Spleen (tissue), 11 donors: ENCODE data around the gene MTG2. TPM values are rescaled to one million over a fixed set of nuclear protein-coding genes. Genes with fewer than 3 reads are reported as not detected.
A peak's percentile ranks its signal among the peaks of the same experiment; 100 is the strongest.

Source experiments
- DNase-seq: peaks from one replicate; pipeline ENCODE4 v3.0.0-alpha.2; 2020
- H3K27ac ChIP-seq, 8 donors: fragments of 200-600 bp; sonication (generic) in 7 of 8; 1 replicate in 4 of 8; 2 replicates in 4 of 8; pipeline versions ENCODE4 v1.5.0 to v1.8.0; 2016 to 2021; ENCODE audit warnings: inconsistent platforms in 4 of 8, mild to moderate bottlenecking in 4 of 8, moderate library complexity in 1 of 8
- H3K27me3 ChIP-seq, 7 donors: fragments of 200-600 bp; sonication (generic) in 6 of 7; replicated peaks in 1 of 7; 1 replicate in 4 of 7; 2 replicates in 3 of 7; pipeline versions ENCODE4 v1.5.0 to v1.8.0; 2016 to 2021; ENCODE audit warnings: inconsistent platforms in 3 of 7, mild to moderate bottlenecking in 1 of 7
- H3K36me3 ChIP-seq, 6 donors: fragments of 200-600 bp; sonication (generic) in 5 of 6; 1 replicate in 4 of 6; 2 replicates in 2 of 6; pipeline versions ENCODE4 v1.5.0 to v1.8.0; 2016 to 2021; ENCODE audit warnings: inconsistent platforms in 2 of 6
- H3K4me1 ChIP-seq, 6 donors: fragments of 200-600 bp; sonication (generic) in 5 of 6; 1 replicate in 3 of 6; 2 replicates in 3 of 6; pipeline versions ENCODE4 v1.5.0 to v1.8.0; 2016 to 2021; ENCODE audit warnings: inconsistent platforms in 3 of 6
- H3K4me3 ChIP-seq, 8 donors: fragments of 200-600 bp; sonication (generic) in 7 of 8; 1 replicate in 4 of 8; 2 replicates in 4 of 8; pipeline versions ENCODE4 v1.5.0 to v1.8.0; 2016 to 2021; ENCODE audit warnings: inconsistent platforms in 4 of 8, mild to moderate bottlenecking in 4 of 8, moderate library complexity in 2 of 8
- H3K9me3 ChIP-seq, 8 donors: fragments of 200-600 bp; sonication (generic) in 7 of 8; 1 replicate in 4 of 8; 2 replicates in 4 of 8; pipeline versions ENCODE4 v1.5.0 to v1.8.0; 2016 to 2021; ENCODE audit warnings: inconsistent platforms in 4 of 8
- POLR2A ChIP-seq, 3 donors: fragments of 450-650 bp; IDR thresholded peaks; one replicate each; pipeline ENCODE4 v1.5.1; 2017; ENCODE audit warnings: antibody characterized with exemption in 3 of 3, mild to moderate bottlenecking in 1 of 3
- POLR2AphosphoS5 ChIP-seq, 3 donors: sonication (generic); formaldehyde crosslinking; IDR thresholded peaks; one replicate each; pipeline ENCODE4 v1.5.1; 2017; ENCODE audit warnings: antibody characterized with exemption in 3 of 3
- WGBS, 5 donors: extraction: QIAGEN DNeasy Blood & Tissue Kit in 3 of 5; methylation state at CpG; one replicate each; pipeline versions ENCODE4 v1.1.5 to v1.1.7; 2013 to 2018; 5-methylcytosine and 5-hydroxymethylcytosine counted together
- intact Hi-C: fragments of 100-400 bp; cut with DNase I; formaldehyde crosslinking; loops from one replicate; pipeline ENCODE4 v1.15.0; 2023; ENCODE audit warnings: low total_unique reads
- polyA plus RNA-seq, 3 donors: library from polyadenylated mRNA; stranded (reverse); fragments of 200-250 nt; gene quantifications; one replicate each; pipeline ENCODE4 v1.2.1, GENCODE V29; 2013
- total RNA-seq, 7 donors: library from RNA; depleted of rRNA in 3 of 7; stranded (reverse); fragments of >200 nt in 3 of 7; fragmentation: NEBNext Ultra II Directional in 4 of 7; extraction: Animal tissue kit (Norgen Biotek cat#: 25700) in 4 of 7; gene quantifications; one replicate each; pipeline versions ENCODE4 v1.1.0 to v1.2.1, GENCODE V29; 2016 to 2021
- TF ChIP-seq, protein P1 (sequence below), 11 experiments: fragments of 200-600 bp in 7 of 11; fragments of 450-650 bp in 4 of 11; sonication (generic) in 4 of 11; IDR thresholded peaks in 8 of 11; conservative IDR thresholded peaks in 3 of 11; 1 replicate in 7 of 11; 2 replicates in 4 of 11; pipeline versions ENCODE4 v1.4.0 to v1.8.0; 2016 to 2021; ENCODE audit warnings: antibody characterized with exemption in 11 of 11, inconsistent platforms in 4 of 11, mild to moderate bottlenecking in 1 of 11
- donor health status: healthy with polysubstance abuse.
- donor health status: DM: no; HTN: no; CAD: no; lungs with moderate emphysema.
- donor health status: DM: no; HTN: no; CAD: no.
- donor health status: Bipolar disorder and iron deficiency.
- donor health status: healthy.
- donor health status: DM: no; HTN: no; CAD: no.
- donor health status: DM: yes; HTN: yes; CAD: no.

MTG2 gene
- total and polyA plus RNA-seq, 10 donors, result 22.6 to 41.3 (median 37.6) TPM

DNA sequence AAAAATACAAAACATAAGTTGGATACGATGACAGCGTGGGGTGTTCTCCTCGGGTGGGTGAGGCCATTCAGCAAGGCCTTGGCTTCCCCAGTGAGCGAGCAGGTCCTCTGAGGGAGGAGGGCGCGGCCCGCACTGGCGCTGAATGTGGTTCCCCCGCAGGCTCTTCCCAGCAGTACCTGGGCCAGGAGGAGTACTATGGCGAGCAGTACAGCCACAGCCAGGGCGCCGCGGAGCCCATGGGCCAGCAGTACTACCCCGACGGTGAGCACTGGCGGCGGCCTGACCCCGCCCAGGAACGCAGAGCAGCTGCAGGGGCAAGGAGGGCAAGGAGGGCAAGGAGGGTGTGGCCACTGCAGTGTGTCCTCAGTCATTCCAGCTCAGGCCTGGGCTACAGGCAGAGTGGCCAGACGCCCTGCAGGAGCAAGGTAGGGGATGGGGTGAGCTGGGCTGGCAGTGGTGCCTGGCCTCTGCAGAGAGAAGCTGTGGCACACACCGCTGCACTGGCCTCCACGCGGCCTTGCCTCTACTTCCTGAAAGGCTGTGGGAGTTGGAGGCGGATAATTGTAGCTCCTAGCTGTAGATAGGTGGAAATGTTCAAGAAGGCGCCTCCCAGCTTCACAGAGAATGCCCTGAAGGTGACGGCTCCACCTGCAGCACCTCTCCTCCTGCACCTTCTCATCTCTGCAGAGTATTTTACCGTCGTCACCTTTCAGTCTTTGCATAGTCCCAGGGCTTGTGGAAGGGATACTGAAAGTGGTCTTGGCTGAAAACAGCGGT, 18.7 kb upstream of the MTG2 start:
- H3K27ac ChIP-seq, result no peak overlapping the region
- H3K36me3 ChIP-seq, result peaks cover 0 to 97% (median 75%) of the 10 kb centered on the region in 6 donors
- H3K4me3 ChIP-seq, result no peak overlapping the region
- H3K27me3 ChIP-seq, result no peaks in the 10 kb centered on the region
- H3K4me1 ChIP-seq, result peaks cover 0 to 4% (median 0%) of the 10 kb centered on the region in 6 donors
- intact Hi-C loops, result no loop called here
- 87 to 94% (median 92%) methylated on average over 20 to 29 of the region's 29 CpGs for WGBS, 5 donors
- TF ChIP-seq, protein P1, sequence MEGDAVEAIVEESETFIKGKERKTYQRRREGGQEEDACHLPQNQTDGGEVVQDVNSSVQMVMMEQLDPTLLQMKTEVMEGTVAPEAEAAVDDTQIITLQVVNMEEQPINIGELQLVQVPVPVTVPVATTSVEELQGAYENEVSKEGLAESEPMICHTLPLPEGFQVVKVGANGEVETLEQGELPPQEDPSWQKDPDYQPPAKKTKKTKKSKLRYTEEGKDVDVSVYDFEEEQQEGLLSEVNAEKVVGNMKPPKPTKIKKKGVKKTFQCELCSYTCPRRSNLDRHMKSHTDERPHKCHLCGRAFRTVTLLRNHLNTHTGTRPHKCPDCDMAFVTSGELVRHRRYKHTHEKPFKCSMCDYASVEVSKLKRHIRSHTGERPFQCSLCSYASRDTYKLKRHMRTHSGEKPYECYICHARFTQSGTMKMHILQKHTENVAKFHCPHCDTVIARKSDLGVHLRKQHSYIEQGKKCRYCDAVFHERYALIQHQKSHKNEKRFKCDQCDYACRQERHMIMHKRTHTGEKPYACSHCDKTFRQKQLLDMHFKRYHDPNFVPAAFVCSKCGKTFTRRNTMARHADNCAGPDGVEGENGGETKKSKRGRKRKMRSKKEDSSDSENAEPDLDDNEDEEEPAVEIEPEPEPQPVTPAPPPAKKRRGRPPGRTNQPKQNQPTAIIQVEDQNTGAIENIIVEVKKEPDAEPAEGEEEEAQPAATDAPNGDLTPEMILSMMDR (IDR thresholded peaks at IDR 0.05 in 8 of 11, conservative IDR thresholded peaks at IDR 0.05 in 3 of 11), result no peak
- TF ChIP-seq POLR2A (IDR thresholded peaks at IDR 0.05), result no peak
- peak in 1 of 3 donors; percentile 7 for TF ChIP-seq POLR2AphosphoS5 (IDR thresholded peaks at IDR 0.05)
- peak; percentile 50 for DNase-seq
- no peaks in the 10 kb centered on the region for H3K9me3 ChIP-seq

DNA sequence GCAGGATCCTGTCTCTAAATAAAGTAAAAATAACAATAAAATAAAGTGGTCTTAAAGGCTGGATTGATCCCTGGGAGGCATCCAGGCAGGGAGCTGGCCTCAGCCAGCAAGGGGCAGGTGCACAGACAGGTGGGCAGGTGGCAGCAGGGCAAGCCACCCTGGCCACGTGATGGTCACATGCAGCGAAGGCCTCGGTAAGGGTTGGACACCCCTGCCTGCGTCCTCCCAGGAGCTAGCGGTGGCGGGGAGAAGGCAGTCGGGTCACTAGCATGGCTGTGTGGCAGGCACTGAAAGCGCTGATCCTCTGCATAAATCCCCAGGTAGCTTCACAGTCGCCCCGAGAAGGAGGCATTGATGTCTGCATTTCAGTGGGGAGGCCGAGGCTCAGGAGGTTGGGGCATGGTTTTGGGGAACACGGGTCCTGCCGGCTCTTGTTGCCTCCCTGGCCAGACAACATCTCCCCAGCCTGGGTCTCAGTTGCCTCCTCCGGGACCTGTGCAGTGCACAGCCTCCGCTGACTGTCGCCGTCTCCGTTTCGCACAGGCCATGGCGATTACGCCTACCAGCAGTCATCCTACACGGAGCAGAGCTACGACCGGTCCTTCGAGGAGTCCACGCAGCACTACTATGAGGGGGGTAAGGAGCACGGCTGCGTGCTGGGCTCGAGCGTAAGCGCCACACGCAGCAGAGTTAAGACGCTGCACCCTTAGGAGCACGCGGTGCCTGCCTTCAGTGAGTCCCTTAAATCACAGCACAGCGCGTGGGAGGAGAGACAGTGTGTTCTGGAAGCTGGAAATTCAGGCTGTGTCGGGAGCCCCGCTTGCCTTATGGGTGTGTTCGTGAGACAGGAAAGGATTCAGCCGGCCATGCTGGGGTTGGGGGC, 17.7 kb upstream of the MTG2 start:
- intact Hi-C loops, result no loop called here
- Histone ChIP-seq H3K4me3 (no peak overlapping the region), H3K27ac (no peak overlapping the region), H3K9me3 (no peaks in the 10 kb centered on the region), H3K36me3 (peaks cover 0 to 99% (median 75%) of the 10 kb centered on the region in 6 donors), H3K27me3 (no peaks in the 10 kb centered on the region), H3K4me1 (peaks cover 0 to 4% (median 0%) of the 10 kb centered on the region in 6 donors)
- 96 to 98% (median 98%) methylated on average over 36 to 41 of the region's 41 CpGs for WGBS, 5 donors
- DNase-seq, result peak; percentile 65
- TF ChIP-seq POLR2A (IDR thresholded peaks at IDR 0.05) (no peak), POLR2AphosphoS5 (IDR thresholded peaks at IDR 0.05) (no peak)
- TF ChIP-seq, protein P1 (IDR thresholded peaks at IDR 0.05 in 8 of 11, conservative IDR thresholded peaks at IDR 0.05 in 3 of 11), result no peak

DNA sequence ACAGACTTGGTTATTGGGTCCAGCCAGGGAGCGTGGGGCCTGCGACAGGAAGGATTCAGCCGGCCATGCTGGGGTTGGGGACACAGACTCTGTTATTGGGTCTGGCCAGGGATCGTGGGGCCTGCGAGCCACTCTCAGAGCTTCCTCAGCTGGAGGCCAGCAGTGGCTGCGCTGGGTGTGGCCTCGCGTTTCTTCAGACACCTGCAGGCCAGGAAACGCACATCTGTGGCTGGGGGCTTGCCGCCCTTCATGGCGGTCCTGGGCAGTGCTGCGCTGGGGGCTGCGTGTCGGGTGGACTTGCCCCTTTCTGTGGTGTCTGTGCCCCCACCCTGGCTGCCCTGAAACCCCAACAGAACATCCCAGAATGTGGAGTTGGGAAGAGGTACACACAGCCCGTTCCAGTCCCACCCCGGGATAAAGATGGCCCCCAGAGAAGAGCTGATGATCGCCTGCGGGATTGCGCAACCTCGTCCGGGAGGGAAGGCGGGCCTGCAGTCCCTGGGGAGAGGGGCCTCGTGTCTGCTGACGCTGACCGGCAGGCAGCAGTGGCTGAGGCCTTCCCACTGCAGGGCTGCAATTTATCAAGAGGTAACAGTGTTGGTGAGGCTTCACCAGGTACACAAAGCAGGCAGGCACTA, 16.9 kb upstream of the MTG2 start:
- no peaks in the 10 kb centered on the region for H3K27me3 ChIP-seq
- no peak overlapping the region for H3K27ac ChIP-seq
- TF ChIP-seq, protein P1 (IDR thresholded peaks at IDR 0.05 in 8 of 11, conservative IDR thresholded peaks at IDR 0.05 in 3 of 11), result no peak
- TF ChIP-seq POLR2A (IDR thresholded peaks at IDR 0.05), result no peak
- no peak for TF ChIP-seq POLR2AphosphoS5 (IDR thresholded peaks at IDR 0.05)
- H3K4me1 ChIP-seq, result peaks cover 0 to 4% (median 0%) of the 10 kb centered on the region in 6 donors
- peak; percentile 48 for DNase-seq
- H3K36me3 ChIP-seq, result peaks cover 0 to 96% (median 70%) of the 10 kb centered on the region in 6 donors
- no peak overlapping the region for H3K4me3 ChIP-seq
- H3K9me3 ChIP-seq, result no peaks in the 10 kb centered on the region
- intact Hi-C loops, result no loop called here
- 86 to 92% (median 89%) methylated on average over 12 to 25 of the region's 25 CpGs for WGBS, 5 donors
